ENCODE measurements around the gene AKT1S1.
"Not testable (repeated sequence)": the region's sequence is repeated elsewhere in the genome, so short reads cannot be mapped to it uniquely, and the experiment has no call there.

AKT1S1 gene

GRCh38 chr19:49877020-49877878 lies at the start of gene AKT1S1, which contains the start of gene TBC1D17:
Gene AKT1S1, minus strand, starts transcription at chr19:49877355. Its CDS starts 4,060 bp downstream, at chr19:49873295.
Gene TBC1D17, plus strand, starts transcription at chr19:49877702. Its CDS starts 22 bp downstream, at chr19:49877724.
- Mint-ChIP-seq H3K27ac (no peak within 1 kb of the TSS), H3K4me1 (peaks cover 43% of the 10 kb centered on the region), H3K27me3 (no peaks in the 10 kb centered on the region), H3K4me3 (no peak within 1 kb of the TSS), H3K9me3 (no peaks in the 10 kb centered on the region)
- DNase-seq (peak; percentile 99 to 100), ATAC-seq (peak; percentile 81)

GRCh38 chr19:49926515-49926914 lies 49.4 kb upstream of the AKT1S1 start:
- Mint-ChIP-seq H3K27ac (peak overlapping the region in 1 of 2 donors; percentile 25), H3K9me3 (peaks cover 8% of the 10 kb centered on the region in 2 donors), H3K4me3 (peak overlapping the region in 1 of 2 donors; percentile 62), H3K4me1 (peaks cover 85% of the 10 kb centered on the region), H3K27me3 (no peaks in the 10 kb centered on the region)
- ATAC-seq (no peak), DNase-seq (no peak)

- Mint-ChIP-seq H3K27ac (peak overlapping the region in 1 of 2 donors; percentile 87), H3K27me3 (no peaks in the 10 kb centered on the region), H3K4me1 (peaks cover 85% of the 10 kb centered on the region), H3K9me3 (peaks cover 6 to 7% of the 10 kb centered on the region in 2 donors), H3K4me3 (peak overlapping the region in 1 of 2 donors; percentile 45)
- ATAC-seq (no peak), DNase-seq (no peak)
Measured at GRCh38 chr19:49925486-49925885, 48.3 kb upstream of the AKT1S1 start.

GRCh38 chr19:49924881-49925210 lies 47.7 kb upstream of the AKT1S1 start:
- peaks cover 85% of the 10 kb centered on the region for H3K4me1 Mint-ChIP-seq
- not testable (repeated sequence) for ATAC-seq, H3K9me3 Mint-ChIP-seq, DNase-seq, H3K27me3 Mint-ChIP-seq
- H3K4me3 Mint-ChIP-seq, result peak overlapping the region in 1 of 2 donors; percentile 70
- H3K27ac Mint-ChIP-seq, result peak overlapping the region; percentile 34 to 96

GRCh38 chr19:49924004-49924880 lies 47.1 kb upstream of the AKT1S1 start:
- peaks cover 87% of the 10 kb centered on the region for H3K4me1 Mint-ChIP-seq
- H3K27me3 Mint-ChIP-seq, result no peaks in the 10 kb centered on the region
- no peak for ATAC-seq
- H3K9me3 Mint-ChIP-seq, result no peaks in the 10 kb centered on the region
- H3K4me3 Mint-ChIP-seq, result peak overlapping the region; percentile 49 to 70
- peak overlapping the region; percentile 96 to 98 for H3K27ac Mint-ChIP-seq
- peak in 1 of 2 donors; percentile 51 for DNase-seq

GRCh38 chr19:49923055-49924003 lies 46.2 kb upstream of the AKT1S1 start:
- ATAC-seq (no peak), DNase-seq (no peak)
- no peaks in the 10 kb centered on the region for H3K9me3 Mint-ChIP-seq
- H3K27me3 Mint-ChIP-seq, result no peaks in the 10 kb centered on the region
- peak overlapping the region; percentile 33 to 98 for H3K27ac Mint-ChIP-seq
- H3K4me3 Mint-ChIP-seq, result peak overlapping the region in 1 of 2 donors; percentile 23
- H3K4me1 Mint-ChIP-seq, result peaks cover 87% of the 10 kb centered on the region

GRCh38 chr19:49921871-49922795 lies 45.0 kb upstream of the AKT1S1 start:
- Mint-ChIP-seq H3K4me1 (peaks cover 82% of the 10 kb centered on the region), H3K27ac (peak overlapping the region in 1 of 2 donors; percentile 88), H3K27me3 (no peaks in the 10 kb centered on the region), H3K9me3 (no peaks in the 10 kb centered on the region), H3K4me3 (peak overlapping the region in 1 of 2 donors; percentile 9)
- peak; percentile 76 for ATAC-seq
- peak in 1 of 2 donors; percentile 36 for DNase-seq

- Mint-ChIP-seq H3K27ac (peak overlapping the region in 1 of 2 donors; percentile 95), H3K4me1 (peaks cover 84% of the 10 kb centered on the region), H3K9me3 (no peaks in the 10 kb centered on the region), H3K27me3 (no peaks in the 10 kb centered on the region), H3K4me3 (no peak overlapping the region)
- ATAC-seq (no peak), DNase-seq (no peak)
Measured at GRCh38 chr19:49920624-49921363, 43.6 kb upstream of the AKT1S1 start.

- H3K4me3 Mint-ChIP-seq, result no peak overlapping the region
- H3K27ac Mint-ChIP-seq, result peak overlapping the region in 1 of 2 donors; percentile 68
- no peaks in the 10 kb centered on the region for H3K27me3 Mint-ChIP-seq
- no peaks in the 10 kb centered on the region for H3K9me3 Mint-ChIP-seq
- H3K4me1 Mint-ChIP-seq, result peaks cover 84% of the 10 kb centered on the region
- ATAC-seq (no peak), DNase-seq (no peak)
Measured at GRCh38 chr19:49918089-49918488, 40.9 kb upstream of the AKT1S1 start.

- Mint-ChIP-seq H3K27ac (peak overlapping the region; percentile 7 to 49), H3K4me3 (no peak overlapping the region), H3K27me3 (no peaks in the 10 kb centered on the region), H3K4me1 (peaks cover 84% of the 10 kb centered on the region), H3K9me3 (no peaks in the 10 kb centered on the region)
- no peak for DNase-seq
- ATAC-seq, result no peak
Measured at GRCh38 chr19:49916839-49917733, 39.9 kb upstream of the AKT1S1 start.

- no peak for ATAC-seq
- Mint-ChIP-seq H3K4me3 (no peak overlapping the region), H3K9me3 (no peaks in the 10 kb centered on the region), H3K27me3 (no peaks in the 10 kb centered on the region), H3K27ac (peak overlapping the region in 1 of 2 donors; percentile 69), H3K4me1 (peaks cover 83% of the 10 kb centered on the region)
- DNase-seq, result no peak
Measured at GRCh38 chr19:49915271-49915670, 38.1 kb upstream of the AKT1S1 start.

- H3K4me3 Mint-ChIP-seq, result peak overlapping the region in 1 of 2 donors; percentile 9
- no peak for DNase-seq
- H3K27me3 Mint-ChIP-seq, result no peaks in the 10 kb centered on the region
- peaks cover 75% of the 10 kb centered on the region for H3K4me1 Mint-ChIP-seq
- H3K27ac Mint-ChIP-seq, result peak overlapping the region; percentile 8 to 89
- H3K9me3 Mint-ChIP-seq, result no peaks in the 10 kb centered on the region
- no peak for ATAC-seq
Measured at GRCh38 chr19:49913720-49914119, 36.6 kb upstream of the AKT1S1 start.
